HG02571 (cell line): ENCODE data around the gene KRTAP13-2.

Experiments used
- ATAC-seq: cut with Tn5 transposase; IDR thresholded peaks from one replicate; pipeline ENCODE4 v1.9.1; 2021; ENCODE audit warnings: mild to moderate bottlenecking, moderate library complexity; ENCODE audit not compliant: unreplicated experiment

Gene KRTAP13-2

DNA sequence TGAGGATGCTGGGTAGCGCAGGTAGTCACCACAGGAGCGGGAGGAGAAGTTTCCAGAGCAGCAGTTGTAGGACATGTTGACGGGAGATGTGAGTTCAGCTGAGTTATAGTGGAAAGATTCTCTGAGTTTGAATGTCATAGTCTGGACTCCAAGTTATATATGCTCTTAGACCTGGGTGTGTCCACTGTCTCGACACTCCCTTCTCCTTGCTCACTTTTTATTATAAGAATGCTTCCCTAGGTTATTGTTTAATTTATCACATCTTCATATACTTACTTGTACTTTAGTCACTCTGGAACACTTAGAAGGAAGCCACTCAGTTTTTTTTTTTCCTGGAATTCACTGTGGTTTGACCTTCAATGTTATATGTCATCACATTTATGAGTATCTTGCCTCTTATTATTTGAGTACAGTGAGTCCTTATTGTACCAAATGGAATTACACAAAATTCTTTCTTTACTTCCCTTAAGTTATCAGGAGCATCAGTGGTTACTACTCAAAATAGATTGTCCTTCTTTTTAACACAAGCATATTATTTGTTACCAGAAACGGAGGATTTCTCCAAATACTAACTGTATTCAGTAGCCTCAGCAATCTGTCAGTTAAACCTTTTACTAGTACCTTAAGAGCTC lies at the start of gene KRTAP13-2:
KRTAP13-2 (minus strand) TSS at position 133 of the 632 bp plus-strand sequence; CDS start at position 75, 58 bp downstream.
- ATAC-seq = no peak

GRCh38 chr21:30415993-30416392 lies 43.9 kb upstream of the KRTAP13-2 start:
- no peak for ATAC-seq

DNA sequence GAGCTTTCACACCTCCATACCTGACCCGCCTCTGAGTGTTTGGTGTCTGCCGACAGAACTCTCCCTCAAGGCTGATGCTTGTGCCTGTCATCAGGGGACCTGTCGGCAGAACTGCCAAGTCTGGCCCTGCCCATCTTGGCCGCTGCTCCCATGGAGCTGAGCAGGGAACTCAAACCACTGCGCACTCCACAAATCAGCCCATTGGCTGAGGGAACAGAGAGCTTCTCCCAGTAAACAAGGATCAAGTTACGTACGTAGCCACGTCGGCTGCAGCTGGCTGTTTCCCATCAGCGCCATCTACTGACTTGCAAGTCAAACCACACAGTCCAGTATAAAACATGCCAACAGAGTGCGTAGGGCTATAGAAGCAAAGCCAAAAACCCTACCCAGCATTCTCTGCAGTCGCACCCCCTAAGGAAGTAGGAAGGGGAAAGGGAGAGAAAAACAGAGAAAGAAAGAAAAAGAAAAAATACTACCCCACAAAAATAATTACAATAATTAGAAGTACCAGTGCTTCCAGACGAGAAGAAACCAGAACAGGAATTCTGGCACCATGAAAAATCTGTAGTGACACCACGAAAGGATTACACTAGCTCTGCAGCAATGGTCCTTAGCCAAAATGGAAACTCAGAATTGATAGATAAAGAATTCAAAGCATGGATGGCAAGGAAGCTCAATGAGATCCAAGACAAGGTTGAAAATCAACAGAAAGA lies 36.9 kb upstream of the KRTAP13-2 start:
- ATAC-seq = no peak

- ATAC-seq = no peak
Measured at GRCh38 chr21:30395731-30396130, 23.7 kb upstream of the KRTAP13-2 start, which contains the start of gene KRTAP13-1. Gene KRTAP13-1 (plus strand): TSS chr21:30396031. CDS start chr21:30396087, 56 bp downstream.

- no peak for ATAC-seq
Measured at GRCh38 chr21:30391492-30392025, 19.5 kb upstream of the KRTAP13-2 start.

GRCh38 chr21:30382201-30382600 lies 10.1 kb upstream of the KRTAP13-2 start:
- ATAC-seq = no peak

GRCh38 chr21:30355906-30356305 lies 16.2 kb downstream of the KRTAP13-2 start:
- ATAC-seq = no peak

- ATAC-seq = no peak
Measured at GRCh38 chr21:30354308-30355005, 17.6 kb downstream of the KRTAP13-2 start.

GRCh38 chr21:30351534-30351933 lies 20.5 kb downstream of the KRTAP13-2 start:
- no peak for ATAC-seq

DNA sequence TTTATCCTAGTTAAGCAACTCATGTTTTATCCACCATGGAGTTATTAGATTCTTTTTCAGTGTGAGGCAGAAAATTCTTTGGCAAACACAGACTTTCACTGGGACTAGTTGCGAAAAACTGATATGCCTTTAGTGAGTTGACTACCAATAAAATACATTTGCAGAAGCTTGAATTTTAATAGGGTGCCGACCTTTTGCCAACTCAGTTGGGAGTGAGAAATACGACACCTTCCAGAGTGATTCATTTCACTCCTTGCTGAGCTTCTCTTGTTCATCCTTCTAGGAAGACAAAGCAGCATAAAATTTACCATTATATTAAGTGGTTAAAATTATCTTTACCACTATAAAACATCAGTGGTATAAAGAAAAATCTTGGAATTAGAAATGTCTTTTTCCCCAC lies 22.5 kb downstream of the KRTAP13-2 start:
- no peak for ATAC-seq

- ATAC-seq = no peak
Measured at GRCh38 chr21:30348506-30348905, 23.6 kb downstream of the KRTAP13-2 start, which contains the start of gene KRTAP23-1. Gene KRTAP23-1 (minus strand): TSS chr21:30348606. CDS start chr21:30348606, 0 bp downstream.

DNA sequence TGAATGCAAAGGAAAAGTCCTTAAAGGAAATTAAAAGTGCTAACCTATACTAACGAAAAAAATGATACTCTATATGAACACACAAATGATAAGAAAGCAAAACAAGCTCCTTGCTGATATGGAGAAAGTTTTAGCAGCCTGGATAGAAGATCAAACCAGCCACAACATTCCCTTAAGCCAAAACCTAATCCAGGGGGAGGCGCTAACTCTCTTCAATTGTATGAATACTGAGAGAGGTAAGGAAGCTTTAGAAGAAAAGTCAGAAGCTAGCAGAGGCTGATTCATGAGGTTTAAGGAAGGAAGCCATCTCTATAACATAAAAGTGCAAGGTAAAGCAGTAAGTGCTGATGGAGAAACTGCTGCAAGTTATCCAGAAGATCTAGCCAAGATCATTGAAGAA lies 27.1 kb downstream of the KRTAP13-2 start:
- ATAC-seq = no peak

DNA sequence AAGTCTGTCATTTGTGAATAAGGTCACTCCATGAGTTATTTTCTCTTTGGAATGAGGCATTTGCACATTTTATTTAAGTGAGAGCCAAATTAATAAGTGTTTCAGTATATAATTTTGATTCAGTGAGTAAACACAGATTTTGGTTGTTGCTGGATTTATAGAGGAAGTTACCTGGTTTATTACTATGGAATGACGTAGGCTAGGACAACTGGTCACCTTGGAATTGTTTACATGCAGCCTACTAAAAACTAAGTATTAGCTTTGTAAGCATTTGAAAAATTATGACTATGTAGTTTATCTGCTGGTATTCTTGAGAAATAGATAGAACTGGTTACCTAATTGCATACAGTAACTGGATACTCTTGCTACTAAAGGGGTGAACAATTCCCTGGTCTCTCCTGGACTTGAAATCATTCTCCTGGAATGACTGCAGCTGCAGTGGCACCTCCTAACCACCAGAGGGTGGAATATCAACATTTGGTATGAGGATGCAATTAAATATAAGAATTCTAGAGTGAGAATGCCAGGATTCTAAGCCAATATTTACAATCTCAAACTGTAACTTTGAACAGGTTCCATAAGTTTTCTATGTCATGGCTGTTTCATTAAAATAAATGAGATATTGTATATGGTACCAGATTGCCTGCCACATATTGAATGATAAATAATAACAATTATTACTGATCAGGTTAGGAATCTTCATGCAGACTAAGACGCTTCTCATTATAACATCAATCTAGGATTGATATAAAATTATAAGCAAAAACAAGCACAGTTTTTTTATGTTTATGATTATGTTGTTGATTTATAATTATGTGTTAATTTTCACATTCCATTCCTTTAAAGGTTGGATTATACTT lies 31.1 kb downstream of the KRTAP13-2 start:
- ATAC-seq = no peak

- ATAC-seq = no peak
Measured at GRCh38 chr21:30338717-30339116, 33.4 kb downstream of the KRTAP13-2 start.

- ATAC-seq = no peak
Measured at GRCh38 chr21:30337772-30338171, 34.3 kb downstream of the KRTAP13-2 start.

DNA sequence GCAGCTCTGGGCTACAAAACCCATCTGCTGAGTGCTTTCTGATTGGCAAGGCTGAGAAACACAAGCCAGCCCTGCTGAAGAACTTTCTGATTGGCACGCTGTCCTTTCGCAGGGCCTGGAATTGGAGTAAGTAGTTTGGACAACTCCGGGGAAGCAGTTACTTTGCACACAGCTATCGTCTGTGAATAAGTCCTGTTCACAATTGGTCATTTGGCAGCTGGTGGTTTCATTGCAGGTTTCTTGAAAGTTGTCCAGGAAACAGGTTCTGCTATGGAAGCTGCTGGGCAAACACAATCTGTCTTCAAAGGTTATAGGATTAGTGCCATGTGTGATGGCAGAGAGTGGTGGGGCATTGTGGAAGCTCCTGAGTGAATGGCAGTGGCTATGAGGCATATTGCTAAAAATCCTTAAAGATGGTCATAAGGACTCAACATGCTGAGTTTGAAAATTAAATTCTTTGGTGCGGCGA lies 34.8 kb downstream of the KRTAP13-2 start, which contains the start of gene KRTAP27-1:
KRTAP27-1 (minus strand) TSS at position 419 of the 469 bp plus-strand sequence; CDS start at position 393, 26 bp downstream.
- no peak for ATAC-seq

- no peak for ATAC-seq
Measured at GRCh38 chr21:30336596-30336995, 35.5 kb downstream of the KRTAP13-2 start.

GRCh38 chr21:30333736-30334135 lies 38.3 kb downstream of the KRTAP13-2 start:
- no peak for ATAC-seq

DNA sequence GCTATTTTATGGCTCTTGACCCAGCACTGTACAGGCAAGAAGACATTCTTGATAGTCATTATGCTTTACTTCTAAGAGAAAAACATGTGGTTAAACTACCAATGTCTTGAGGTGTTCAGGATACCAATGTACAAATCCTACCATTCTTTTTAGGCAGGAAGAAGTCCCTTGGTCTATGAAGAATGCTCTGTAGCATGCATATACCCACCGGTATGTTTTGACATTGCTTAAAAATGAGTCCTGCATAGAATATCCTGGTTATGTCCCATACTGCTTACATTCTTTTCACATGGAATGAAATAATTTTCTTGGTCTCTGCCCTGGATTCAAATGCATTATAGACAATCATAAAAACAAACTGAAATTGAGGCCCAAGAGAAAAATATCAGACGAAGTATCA lies 39.4 kb downstream of the KRTAP13-2 start:
- no peak for ATAC-seq

GRCh38 chr21:30329203-30329875 lies 42.7 kb downstream of the KRTAP13-2 start:
- no peak for ATAC-seq
